Glomerular visceral epithelial cell (primary cell): ENCODE data around the gene HOXA7.

ENCODE experiments used
- DNase-seq: peaks from one replicate; pipeline ENCODE4 v3.0.0-alpha.2; 2016; ENCODE audit errors: extremely low spot score

The HOXA7 gene

DNA sequence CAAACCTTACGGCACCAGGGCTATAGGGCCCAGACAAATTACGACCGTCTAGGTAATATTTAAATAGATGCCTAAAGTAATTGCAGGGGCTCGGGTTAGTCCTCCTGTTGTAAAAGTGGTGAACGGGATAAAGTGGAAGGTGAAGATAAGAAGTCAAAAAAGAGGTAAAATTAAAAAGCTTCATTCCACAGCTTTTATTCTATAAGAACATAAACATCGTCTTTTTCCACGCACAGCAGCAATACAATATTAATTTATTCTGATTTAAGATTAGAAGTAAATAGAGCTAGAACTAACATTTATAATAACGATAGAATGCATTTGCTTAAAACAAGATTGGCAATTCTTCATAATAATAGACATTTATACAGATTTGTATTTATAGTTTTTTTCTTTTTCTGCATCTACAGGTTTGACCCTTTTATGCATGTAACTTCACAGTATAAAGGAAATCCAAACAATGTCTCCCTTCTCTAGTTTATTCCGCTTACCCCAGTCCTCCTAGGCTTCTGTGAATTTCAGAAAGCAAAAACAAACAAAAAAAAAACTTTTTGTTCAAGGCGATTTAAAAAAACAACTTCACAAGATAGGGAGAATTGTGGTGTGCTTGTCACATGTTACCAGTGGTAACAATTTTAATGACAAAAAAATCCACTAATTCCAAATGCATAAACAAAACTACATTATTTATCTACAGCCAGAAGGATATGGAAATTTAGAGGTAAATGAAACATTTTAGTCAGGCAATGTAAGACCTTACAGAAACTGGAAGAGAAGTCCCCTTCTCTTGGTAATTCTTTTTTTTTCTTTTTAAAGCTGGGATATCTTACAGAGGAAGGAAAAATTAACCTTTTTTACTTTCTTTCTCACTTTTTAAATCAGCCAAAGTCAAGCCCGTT, 14.2 kb upstream of the HOXA7 start:
- DNase-seq = no peak

DNA sequence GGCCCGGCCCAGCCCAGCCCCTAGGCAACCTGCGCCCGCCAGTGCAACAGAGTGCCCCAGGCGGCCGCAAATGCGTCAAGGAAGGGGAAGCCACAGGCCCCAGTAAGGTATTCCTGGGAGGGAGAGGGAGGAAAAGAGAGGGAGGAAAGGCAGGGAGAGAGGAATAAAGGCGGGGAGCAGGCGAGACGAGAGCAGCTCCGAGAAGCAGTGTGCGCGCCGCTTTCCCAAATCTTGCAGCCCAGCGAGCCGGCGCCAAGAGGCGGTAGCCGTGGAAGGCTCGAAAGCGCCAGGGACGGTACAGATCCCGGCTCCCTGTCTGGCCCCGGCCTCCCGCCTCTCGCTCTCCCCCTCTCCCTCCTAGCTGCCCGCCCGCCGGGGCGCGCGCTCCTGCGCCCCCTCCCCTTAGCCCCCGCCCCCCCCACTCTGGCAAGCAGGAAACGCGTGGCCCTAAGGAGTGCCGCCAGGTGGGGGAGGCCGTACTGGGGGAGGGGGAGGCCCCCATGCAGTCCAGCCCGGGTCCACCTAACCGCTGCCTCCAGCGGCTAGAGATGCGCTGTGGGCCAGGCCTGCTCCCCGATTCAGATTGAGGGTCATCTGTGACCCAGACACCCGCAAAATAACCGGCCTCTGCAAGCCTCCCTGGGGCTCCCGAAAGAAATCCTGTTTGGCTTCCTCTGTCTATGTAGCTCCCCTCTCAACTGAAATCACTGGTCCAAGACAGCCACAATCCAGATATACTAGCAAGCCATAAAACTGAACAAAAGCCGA, 13.4 kb upstream of the HOXA7 start:
- peak; percentile 77 for DNase-seq

DNA sequence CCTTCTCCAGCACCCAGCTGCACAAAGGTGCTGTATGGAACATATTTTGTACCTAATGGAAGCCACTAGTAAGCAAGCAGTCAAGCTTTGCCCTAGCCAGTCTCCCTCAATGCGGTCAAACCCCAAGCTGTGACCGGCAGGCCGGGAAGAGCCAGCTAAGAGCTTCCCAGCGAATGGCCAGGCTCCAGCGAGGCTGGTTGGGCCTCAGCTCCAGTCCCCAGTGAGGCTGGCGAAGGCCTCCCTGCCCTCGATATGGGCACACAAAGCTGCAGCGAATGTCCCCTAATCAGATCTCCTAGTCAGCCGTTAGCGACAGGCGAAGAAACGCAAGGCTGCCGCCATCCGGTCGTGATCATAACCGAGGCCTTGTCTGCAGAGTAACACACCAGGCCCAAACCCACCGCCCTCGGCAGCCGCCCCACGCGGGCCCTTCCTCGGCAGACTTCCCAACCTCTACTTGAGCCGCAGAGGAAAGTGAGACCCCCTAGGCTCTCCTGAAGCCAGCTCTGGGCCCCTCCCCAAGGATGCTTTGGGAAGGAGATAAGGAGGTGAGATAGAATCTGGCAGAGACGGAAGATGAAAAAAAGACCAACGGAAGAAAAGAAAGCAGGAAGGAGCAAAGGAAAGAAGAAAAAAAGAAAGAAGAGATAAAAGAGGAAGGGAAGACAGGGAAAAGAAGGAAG, 11.9 kb upstream of the HOXA7 start:
- peak; percentile 60 for DNase-seq

DNA sequence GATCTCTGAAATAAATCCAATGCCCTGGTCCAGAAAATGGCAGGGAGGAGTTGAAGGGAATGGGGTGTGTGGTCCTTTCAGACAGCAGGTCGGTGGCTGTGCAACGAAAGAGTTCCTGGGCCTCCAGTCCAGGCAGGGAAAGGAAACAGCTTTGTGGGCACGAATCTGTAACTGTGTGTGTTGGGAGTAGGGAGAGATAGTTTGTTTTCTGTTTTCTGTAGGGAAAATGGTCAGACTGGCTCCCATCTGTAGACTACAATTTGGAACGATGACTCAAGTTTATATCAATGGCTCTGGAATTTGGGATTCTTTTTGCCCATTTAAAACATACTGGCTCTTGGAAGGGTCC, 11.4 kb upstream of the HOXA7 start:
- peak; percentile 33 for DNase-seq

DNA sequence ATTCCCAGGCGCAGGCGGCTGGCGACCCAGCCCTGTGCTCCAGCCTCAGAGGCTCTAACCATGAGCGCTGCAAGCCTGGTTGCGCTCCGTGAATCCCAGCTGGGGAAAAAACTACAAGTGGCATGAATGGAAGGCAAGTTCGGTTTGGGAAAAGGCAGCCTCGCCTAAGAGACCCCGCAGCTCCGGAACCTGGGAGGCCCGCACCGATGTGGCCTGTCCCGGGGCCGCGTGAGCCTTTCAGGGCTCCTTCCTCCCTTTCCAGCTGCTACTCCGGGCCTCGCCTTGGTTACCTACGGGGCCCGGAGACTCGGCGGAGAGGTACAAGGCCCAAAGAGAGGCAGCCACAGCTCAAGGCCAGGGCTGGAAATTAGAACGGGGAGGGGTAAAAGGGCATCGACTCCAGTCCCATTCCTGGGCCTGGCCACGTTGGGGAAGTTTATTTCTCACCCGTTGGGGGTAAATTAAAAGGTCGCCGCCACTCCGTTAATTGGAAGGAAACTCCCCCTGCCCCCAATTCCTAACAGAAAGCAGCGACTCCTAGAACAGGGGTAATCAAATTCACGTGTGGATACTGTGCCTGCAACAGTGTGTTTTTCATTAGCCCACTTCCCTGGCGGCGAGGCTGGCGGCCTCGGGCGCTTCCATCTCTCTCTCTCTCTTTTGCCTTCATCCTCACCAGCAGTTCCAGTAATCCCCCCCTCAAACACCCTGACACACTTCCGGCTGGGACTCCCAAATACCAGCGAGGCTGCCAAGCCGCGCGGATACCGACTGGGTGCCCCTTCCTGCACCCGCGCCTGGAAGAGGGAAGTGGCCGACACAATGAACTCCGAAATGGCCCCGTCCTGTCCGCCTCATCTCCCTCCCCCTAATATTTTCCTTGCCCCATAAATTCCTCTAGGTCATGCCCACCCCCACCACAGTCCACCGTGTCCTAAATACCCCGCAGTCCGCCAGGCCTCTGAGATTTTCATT, 10.3 kb upstream of the HOXA7 start:
- peak; percentile 84 for DNase-seq

DNA sequence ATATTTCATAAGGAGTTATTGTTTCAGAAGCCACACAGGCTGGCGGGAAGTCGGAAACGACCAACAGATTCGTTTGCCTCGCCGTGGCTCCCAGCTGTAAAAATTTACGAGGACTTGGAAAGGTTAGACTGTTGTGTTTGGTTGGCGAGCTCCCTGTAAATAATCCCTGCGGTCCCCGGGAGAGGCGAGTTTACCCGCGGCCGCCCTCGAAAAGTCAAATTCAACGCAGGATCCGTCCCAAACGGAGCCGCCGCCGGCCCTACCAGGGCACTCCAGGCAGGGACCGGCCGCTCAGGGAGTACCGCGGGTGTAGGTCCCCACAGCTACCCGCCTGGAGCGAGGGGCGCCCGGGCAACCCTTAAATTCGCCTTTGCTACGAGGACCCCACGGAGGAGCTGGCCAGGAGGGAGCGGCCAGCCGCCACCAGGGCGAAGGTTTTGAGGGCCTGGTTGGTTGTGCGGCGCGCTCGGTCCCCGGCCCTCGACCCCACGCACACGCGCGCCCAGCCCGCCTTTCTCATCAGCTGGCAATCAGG, 9.6 kb upstream of the HOXA7 start:
- DNase-seq = peak; percentile 33

DNA sequence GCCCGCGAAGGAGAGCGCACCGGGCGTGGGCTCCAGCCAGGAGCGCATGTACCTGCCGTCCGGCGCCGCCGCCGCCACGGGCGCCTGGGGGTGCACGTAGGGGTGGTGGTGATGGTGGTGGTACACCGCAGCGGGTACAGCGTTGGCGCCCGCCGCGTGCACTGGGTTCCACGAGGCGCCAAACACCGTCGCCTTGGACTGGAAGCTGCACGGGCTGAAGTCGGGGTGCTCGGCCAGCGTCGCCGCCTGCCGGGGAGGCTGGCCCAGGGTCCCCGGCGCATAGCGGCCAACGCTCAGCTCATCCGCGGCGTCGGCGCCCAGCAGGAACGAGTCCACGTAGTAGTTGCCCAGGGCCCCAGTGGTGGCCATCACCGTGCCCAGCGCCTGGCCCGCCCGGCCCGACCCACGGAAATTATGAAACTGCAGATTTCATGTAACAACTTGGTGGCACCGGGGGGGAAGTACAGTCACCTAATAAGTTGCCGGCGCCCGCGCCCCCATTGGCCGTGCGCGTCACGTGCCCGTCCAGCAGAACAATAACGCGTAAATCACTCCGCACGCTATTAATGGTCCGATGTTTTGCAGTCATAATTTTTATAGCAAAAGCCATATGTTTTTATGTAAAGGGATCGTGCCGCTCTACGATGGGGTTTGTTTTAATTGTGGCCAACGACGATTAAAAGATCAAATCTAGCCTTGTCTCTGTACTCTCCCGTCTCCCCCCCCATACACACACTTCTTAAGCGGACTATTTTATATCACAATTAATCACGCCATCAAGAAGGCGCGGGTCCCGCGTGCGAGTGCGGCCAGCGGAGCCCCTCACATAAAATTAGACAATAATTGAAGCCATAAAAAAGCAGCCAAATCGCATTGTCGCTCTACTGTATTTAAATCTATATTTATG, 8.9 kb upstream of the HOXA7 start, which contains the start of gene HOXA9:
HOXA9 (minus strand) TSS at position 449 of the 907 bp plus-strand sequence; CDS start at position 369, 80 bp downstream.
- DNase-seq = peak; percentile 94

DNA sequence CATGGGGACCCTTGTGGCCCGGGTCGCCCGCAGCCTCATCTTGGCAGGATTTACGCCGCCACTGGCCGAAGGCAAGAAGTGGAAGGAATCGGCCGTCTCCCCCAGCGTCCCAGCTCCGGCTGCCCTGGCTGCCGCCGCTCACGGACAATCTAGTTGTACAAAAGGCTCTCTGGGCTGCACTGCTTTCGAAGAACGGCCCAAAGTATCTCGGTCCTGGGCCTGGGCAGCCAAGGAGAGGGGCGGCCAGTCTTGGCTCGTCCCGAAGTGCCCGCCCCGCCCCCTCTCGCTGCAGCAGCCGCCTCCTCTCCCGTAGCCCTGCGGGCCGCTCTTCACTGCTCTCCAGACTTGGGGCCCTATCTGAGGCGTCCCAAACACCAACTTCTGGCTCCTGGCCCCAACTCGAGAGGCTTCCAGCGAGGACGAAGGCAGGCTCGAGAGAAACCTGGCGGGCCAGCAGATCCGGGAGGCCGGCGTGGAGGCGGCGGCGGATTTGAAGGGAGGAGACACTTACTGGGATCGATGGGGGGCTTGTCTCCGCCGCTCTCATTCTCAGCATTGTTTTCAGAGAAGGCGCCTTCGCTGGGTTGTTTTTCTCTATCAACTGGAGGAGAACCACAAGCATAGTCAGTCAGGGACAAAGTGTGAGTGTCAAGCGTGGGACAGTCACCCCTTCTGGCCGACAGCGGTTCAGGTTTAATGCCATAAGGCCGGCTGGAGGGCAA, 8.1 kb upstream of the HOXA7 start:
- DNase-seq = peak; percentile 47

DNA sequence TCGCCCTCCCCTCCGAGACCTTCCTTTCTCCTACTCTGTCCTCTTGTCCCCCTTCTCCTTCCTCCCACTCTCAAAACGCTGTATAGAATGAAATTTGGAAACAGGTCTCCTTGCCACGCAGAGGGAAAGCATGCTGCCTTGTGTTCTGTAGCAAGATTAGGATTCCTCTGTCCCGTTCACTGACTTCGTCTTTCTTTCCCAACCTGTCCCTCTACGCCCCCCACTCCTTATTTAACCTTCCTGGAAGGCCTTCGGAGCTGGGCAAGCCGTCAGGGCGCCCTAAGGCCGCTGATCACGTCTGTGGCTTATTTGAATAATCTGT, 7.5 kb upstream of the HOXA7 start:
- no peak for DNase-seq

DNA sequence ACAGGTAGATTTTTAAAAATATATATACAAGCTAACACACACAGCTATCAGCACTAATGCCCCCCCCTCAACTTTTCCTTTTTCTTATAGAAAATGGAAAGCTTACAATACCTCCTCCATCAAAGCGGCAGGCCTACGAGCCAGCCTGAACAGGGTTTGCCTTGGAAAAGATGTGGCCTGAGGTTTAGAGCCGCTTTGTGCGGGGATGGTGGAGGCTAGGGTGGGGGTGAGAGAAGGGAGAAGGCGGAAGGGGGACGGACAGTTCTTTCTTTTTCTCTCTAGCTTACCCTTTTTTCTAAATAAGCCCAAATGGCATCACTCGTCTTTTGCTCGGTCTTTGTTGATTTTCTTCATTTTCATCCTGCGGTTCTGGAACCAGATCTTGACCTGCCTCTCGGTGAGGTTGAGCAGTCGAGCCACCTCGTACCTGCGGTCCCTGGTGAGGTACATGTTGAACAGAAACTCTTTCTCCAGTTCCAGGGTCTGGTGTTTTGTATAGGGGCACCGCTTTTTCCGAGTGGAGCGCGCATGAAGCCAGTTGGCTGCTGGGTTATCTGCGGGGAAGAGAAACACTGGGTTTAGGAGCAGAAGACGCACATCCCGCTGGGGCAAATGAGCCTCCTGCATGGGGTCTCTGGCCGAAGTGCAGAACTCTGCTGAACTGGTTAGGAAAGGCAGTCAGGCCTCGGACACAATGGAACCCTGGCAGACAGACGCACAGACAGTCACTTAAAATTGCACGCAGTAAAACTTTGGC, 7.0 kb upstream of the HOXA7 start:
- DNase-seq = no peak

DNA sequence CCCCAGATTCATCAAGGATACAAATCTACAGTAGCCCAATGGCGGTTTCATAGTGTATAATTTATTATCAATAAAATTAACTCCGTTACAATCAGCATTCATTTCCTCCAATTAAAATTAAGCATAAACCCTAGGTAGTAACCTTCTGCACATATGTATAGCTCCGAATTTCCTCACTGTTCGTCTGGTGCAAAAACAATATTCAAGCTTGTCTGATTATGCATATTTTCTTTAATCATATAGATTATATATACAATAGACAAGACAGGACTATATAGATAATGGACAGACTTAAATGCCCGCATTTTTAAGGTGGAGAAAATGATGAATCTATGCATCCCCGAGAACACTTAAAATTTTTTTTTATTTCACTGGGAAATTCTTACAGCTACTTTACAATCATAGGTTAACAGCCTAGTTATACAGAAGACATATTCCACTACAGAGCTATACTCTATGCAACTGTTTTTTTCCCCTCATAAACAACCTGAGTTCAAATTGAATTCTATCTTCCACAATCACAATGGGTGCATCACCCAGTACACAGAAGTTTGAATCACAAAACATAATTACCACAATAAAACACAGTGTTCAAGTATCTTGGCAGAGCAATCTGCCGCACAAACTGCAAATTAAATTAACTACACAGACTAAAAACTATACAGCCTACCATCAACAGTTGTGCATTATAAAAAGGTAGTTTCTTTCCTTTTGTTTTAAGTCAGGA, 6.2 kb upstream of the HOXA7 start:
- DNase-seq = no peak

DNA sequence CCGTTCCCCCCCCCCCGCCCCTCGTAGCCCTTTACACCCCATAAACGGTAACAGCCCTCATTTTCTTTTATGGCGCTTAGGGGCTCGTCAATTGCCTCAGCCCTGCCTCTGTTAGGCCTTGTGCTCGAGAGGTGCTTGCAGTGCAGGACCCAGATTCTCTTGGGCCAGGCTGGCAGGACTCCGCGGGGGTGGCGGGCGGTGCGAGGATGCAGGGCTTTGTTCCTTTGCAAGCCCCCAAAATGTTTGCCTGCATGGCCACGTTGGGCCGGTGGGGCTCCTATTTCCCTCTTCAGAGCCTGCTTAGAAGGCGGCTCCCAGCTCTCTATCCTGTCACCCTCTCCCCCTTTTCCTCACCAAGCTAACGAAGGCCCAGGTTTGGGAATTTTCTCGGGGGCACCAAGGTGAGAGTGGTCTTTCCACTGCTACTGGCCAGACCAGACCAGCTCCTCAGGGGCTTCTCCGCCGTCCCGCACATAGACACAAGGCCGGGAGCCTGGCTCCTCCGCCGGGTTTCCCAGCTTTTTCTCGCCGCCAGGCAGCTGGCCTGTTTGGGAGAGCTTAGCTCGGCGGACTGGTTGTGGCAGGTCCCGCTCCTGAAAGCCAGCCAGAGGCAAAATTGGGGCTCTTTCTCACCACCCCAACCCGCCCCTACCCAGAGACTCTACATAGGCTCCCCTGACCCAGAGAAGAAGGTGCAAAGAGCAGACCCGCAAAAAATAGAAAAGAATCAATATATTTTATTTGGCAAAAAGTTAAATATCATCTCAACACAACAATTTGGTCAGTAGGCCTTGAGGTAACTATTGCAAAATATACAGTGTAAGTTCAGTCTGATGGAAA, 5.5 kb upstream of the HOXA7 start:
- DNase-seq = no peak

DNA sequence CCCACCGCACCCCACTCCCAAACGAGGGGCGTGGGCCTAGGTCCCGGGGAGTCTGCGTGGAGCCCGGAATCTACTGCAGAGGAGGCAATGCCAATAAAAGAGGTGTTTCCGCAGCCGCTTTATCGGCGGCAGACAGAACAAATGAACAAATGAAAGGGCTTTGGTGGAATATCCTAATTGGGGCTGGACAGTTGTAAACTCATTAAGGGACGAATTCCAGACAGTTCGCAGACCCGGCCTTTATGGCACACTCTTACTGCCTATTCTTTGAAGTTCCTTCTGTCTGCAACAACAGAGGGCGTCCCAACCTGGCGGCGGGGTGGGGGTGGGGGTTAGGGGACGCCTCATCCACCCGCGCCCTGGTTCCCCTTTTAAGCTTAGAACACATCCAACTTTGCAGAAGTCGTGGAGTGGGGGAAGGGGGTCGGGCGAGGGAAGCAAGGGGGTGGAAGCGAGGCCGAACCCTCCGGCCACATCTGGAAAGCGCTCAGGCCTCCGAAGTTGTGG, 4.8 kb upstream of the HOXA7 start:
- peak; percentile 71 for DNase-seq

DNA sequence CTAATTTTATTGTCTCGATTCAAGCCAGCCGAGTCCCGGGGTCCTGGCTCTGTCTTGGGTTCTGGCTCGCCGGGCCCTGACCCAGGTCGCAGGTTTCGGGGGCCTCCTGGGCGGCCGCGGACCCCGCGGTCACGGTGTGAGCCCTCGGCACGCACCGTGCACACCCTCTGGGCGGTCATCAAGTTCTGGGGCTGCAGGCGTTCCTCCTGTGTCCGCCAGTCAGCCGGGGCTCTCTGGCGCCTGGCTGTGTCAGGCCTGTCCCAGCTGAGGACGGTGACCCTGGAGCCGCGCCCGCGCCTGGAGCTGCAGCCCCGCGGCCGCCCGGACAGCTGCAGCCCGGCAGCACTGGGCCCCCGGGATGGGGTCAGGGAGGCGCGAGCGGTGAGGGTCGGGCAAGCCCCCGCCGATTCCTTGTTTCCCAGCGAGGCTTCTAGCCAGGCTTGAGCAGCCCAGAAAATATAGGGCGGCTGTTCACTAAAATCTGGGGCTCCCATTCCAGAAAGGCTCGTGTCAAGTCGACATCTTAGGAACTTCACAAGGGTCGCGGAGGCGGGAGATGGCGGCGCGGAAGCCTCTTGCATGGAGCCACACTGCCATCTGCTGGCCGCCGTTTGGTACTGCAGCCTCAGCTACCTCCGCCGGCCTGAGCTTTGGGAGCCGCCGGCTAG, 4.2 kb upstream of the HOXA7 start:
- peak; percentile 89 for DNase-seq

DNA sequence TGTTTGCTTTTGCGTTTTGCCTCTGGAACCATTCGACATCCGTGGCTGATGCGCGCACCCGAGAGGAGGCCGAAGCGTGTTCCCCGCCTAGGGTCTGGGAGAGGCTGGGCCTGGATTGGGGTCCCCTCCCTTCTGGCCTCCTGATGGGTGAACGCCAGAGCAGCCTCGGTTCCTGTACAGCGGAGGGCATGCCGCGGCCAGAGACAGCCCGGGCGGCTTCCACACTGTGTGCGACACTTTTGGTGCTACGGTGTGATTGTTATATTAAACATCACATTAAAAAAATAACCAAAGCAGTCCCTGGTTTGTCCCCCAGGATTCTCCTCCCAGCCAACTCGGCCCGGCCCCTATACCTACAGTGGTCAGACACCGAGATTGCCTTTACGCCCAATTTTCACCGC, 3.7 kb upstream of the HOXA7 start:
- DNase-seq = no peak
